Frontal cortex (tissue), 4 donors: ENCODE results near the gene DCAF17. TPM values are rescaled to one million over a fixed set of nuclear protein-coding genes. Genes with fewer than 3 reads are reported as not detected.
A peak's percentile ranks its signal among the peaks of the same experiment; 100 is the strongest.

Experiments used
- DNase-seq, 2 donors: peaks; one replicate each; pipeline ENCODE4 v3.0.0; 2012; ENCODE audit warnings: low spot score in 2 of 2
- FAIRE-seq: peaks from 2 replicates; lab custom pipeline; 2012; peaks lifted over from hg19 to GRCh38; lab: Jason Lieb, UNC
- total RNA-seq: library from RNA; depleted of rRNA; stranded (reverse); fragments of >200 nt; gene quantifications from one replicate; pipeline ENCODE4 v1.2.3, GENCODE V29; 2014
- donor health status: control.
- donor health status: control.
- donor health status: control.

Gene DCAF17
- total RNA-seq, 1 donor from 2014 or later = 70.5 TPM

GRCh38 chr2:171436307-171436706 lies 2.3 kb downstream of the DCAF17 start:
- no peak for FAIRE-seq
- no peak for DNase-seq

- no peak for FAIRE-seq
- no peak for DNase-seq
These were observed 7.4 kb downstream of the DCAF17 start for GRCh38 chr2:171441470-171441869.

- DNase-seq (no peak), FAIRE-seq (no peak)
These were observed 13.6 kb downstream of the DCAF17 start for GRCh38 chr2:171447675-171448074.

GRCh38 chr2:171451074-171451473 lies 17.0 kb downstream of the DCAF17 start:
- FAIRE-seq (no peak), DNase-seq (no peak)

- no peak for DNase-seq
- FAIRE-seq = no peak
These were observed 18.7 kb downstream of the DCAF17 start for GRCh38 chr2:171452773-171453172.

GRCh38 chr2:171459498-171459897 lies 25.5 kb downstream of the DCAF17 start:
- DNase-seq (no peak), FAIRE-seq (peak; percentile 85)

GRCh38 chr2:171460537-171460936 lies 26.5 kb downstream of the DCAF17 start:
- no peak for FAIRE-seq
- DNase-seq = no peak

- DNase-seq (no peak), FAIRE-seq (no peak)
These were observed 35.1 kb downstream of the DCAF17 start for GRCh38 chr2:171469176-171469575.

- no peak for FAIRE-seq
- no peak for DNase-seq
These were observed 36.1 kb downstream of the DCAF17 start for GRCh38 chr2:171470129-171470528.

GRCh38 chr2:171475979-171476378 lies 42.0 kb downstream of the DCAF17 start:
- FAIRE-seq = peak; percentile 31

GRCh38 chr2:171478345-171478744 lies 44.3 kb downstream of the DCAF17 start:
- no peak for FAIRE-seq

More at GRCh38 chr2:171475979-171476378, 42.0 kb downstream of the DCAF17 start:
- DNase-seq = no peak

GRCh38 chr2:171479154-171479814 lies 45.3 kb downstream of the DCAF17 start:
- DNase-seq = no peak
- FAIRE-seq = no peak

More at GRCh38 chr2:171478345-171478744, 44.3 kb downstream of the DCAF17 start:
- no peak for DNase-seq

- FAIRE-seq = no peak
- DNase-seq = no peak
These were observed 46.9 kb downstream of the DCAF17 start for GRCh38 chr2:171480908-171481307.

GRCh38 chr2:171482308-171482707 lies 48.3 kb downstream of the DCAF17 start:
- FAIRE-seq (no peak), DNase-seq (no peak)

- no peak for FAIRE-seq
- no peak for DNase-seq
These were observed 48.9 kb downstream of the DCAF17 start for GRCh38 chr2:171482877-171483276.

- FAIRE-seq = no peak
- DNase-seq = no peak
These were observed 49.8 kb downstream of the DCAF17 start for GRCh38 chr2:171483793-171484192.

- DNase-seq (no peak), FAIRE-seq (no peak)
These were observed 51.1 kb downstream of the DCAF17 start for GRCh38 chr2:171485116-171485515.

- FAIRE-seq = no peak
- DNase-seq = no peak
These were observed 53.2 kb downstream of the DCAF17 start for GRCh38 chr2:171487201-171487600.

GRCh38 chr2:171487803-171488259 lies 53.8 kb downstream of the DCAF17 start:
- DNase-seq (no peak), FAIRE-seq (no peak)

GRCh38 chr2:171490577-171490976 lies 56.6 kb downstream of the DCAF17 start:
- FAIRE-seq = no peak

GRCh38 chr2:171491292-171491691 lies 57.3 kb downstream of the DCAF17 start:
- FAIRE-seq (no peak), DNase-seq (no peak)

More at GRCh38 chr2:171490577-171490976, 56.6 kb downstream of the DCAF17 start:
- no peak for DNase-seq

GRCh38 chr2:171492664-171493063 lies 58.6 kb downstream of the DCAF17 start:
- DNase-seq = no peak
- FAIRE-seq = no peak
